SH-SY5Y (cell line): ENCODE data around the gene HTR1B.

ENCODE experiments used
- GATA2 ChIP-seq: IDR thresholded peaks from 2 replicates; pipeline ENCODE4 v1.6.1; 2011; ENCODE audit warnings: mild to moderate bottlenecking, low read depth, low read length
- GATA3 ChIP-seq: IDR thresholded peaks from 2 replicates; pipeline ENCODE4 v1.6.1; 2011; ENCODE audit warnings: low read depth, mild to moderate bottlenecking, low read length, moderate library complexity

HTR1B gene

GRCh38 chr6:77463861-77464494 lies 687 bp upstream of the HTR1B start:
- TF ChIP-seq GATA3 (no peak), GATA2 (no peak)

DNA sequence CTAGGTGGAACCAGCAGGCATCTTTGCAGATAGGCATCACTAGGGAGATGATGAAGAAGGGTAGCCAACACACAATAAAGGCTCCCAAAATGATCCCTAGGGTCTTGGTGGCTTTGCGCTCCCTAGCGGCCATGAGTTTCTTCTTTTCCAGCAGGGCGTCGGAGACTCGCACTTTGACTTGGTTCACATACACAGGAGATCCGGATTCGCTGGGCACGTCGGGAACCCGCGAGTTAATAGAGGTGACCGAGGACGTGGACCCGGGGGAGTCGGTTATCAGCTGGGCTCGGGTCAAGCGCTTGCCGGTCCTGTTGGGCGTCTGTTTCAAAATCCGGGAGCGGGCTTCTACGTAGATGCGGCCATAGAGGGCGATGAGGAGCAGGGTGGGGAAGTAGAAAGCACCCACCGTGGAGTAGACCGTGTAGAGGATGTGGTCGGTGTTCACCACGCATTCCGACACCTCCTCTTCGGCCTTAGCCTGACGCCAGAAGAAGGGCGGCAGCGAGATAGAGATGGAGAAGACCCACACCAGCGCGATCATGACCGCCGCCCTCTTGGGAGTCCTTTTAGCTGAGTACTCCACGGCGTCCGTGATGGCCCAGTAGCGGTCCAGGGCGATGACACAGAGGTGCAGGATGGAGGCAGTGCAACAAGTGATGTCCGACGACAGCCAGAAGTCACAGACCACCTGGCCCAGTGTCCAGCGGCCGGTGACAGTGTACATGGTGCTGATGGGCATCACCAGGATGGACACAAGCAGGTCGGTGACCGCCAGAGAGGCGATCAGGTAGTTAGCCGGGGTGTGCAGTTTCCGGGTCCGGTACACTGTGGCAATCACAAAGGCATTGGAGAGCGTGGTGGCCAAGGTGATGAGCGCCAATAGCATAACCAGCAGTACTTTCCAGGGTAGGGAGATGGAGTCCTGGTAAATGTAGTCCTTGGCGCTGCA lies 658 bp downstream of the HTR1B start:
- TF ChIP-seq GATA2 (no peak), GATA3 (no peak)

- TF ChIP-seq GATA3 = no peak
- no peak for TF ChIP-seq GATA2
Observed at GRCh38 chr6:77461796-77462195, 1.5 kb downstream of the HTR1B start.

- TF ChIP-seq GATA3 (no peak), GATA2 (no peak)
Observed at GRCh38 chr6:77458421-77458820, 4.9 kb downstream of the HTR1B start.

GRCh38 chr6:77457720-77458349 lies 5.5 kb downstream of the HTR1B start:
- TF ChIP-seq GATA3 (no peak), GATA2 (no peak)

DNA sequence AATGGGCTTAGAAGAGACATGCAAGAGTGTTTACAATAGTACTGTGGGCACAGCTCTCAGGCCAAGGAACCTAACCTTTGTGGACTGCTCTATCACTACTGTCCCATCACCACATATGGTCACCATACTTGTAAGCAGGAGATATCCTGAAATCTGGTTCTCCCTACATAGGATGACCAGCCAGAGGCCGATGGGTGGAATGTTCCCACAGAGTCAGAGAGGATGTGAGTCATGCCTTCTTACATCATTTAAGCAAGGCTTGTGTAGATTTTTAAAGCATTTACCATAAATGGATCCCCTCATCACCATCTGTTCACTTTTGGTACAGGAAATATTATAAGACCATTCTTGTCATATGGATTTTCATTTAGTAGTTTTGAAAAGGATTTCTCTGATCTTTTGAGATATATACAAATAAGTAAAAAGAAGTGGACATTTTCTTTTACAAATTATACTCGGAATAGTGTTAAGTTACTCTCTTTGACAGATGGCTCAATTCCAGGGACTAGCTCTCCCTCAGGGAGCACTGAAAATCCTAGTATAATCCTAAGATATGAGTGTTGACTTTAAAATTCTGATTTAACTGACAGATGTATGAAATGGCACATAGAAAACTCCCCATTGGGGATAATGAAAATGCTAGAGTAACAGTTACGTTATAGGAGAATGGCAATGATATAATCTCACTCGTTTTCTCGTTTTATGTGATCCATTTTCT lies 6.6 kb downstream of the HTR1B start:
- no peak for TF ChIP-seq GATA3
- TF ChIP-seq GATA2 = no peak

GRCh38 chr6:77455271-77455670 lies 8.0 kb downstream of the HTR1B start:
- TF ChIP-seq GATA2 (no peak), GATA3 (no peak)

DNA sequence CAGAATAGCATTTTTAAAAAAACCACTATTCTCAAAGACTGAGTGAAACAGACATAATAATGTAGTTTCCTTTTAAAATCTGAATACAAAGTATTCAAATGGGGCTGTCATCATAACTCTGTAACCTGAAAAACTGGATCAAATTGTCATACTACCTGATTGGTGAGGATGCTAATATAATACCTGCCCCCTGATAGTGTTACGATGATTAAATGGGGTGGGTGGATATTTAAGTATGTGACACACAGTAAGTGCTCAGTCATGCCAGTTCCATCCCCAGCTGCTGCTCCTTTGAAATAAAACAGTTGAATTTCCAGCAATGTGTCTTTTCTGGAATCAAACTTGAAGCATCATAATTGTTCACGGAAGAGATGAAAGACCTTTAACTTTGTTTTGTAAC lies 8.9 kb downstream of the HTR1B start:
- no peak for TF ChIP-seq GATA2
- no peak for TF ChIP-seq GATA3

- TF ChIP-seq GATA3 (no peak), GATA2 (no peak)
Observed at GRCh38 chr6:77451466-77451865, 11.8 kb downstream of the HTR1B start.

GRCh38 chr6:77450924-77451323 lies 12.4 kb downstream of the HTR1B start:
- no peak for TF ChIP-seq GATA2
- no peak for TF ChIP-seq GATA3

- TF ChIP-seq GATA3 (no peak), GATA2 (no peak)
Observed at GRCh38 chr6:77448546-77448945, 14.7 kb downstream of the HTR1B start.

- TF ChIP-seq GATA2 = no peak
- TF ChIP-seq GATA3 = no peak
Observed at GRCh38 chr6:77447254-77447653, 16.0 kb downstream of the HTR1B start.

DNA sequence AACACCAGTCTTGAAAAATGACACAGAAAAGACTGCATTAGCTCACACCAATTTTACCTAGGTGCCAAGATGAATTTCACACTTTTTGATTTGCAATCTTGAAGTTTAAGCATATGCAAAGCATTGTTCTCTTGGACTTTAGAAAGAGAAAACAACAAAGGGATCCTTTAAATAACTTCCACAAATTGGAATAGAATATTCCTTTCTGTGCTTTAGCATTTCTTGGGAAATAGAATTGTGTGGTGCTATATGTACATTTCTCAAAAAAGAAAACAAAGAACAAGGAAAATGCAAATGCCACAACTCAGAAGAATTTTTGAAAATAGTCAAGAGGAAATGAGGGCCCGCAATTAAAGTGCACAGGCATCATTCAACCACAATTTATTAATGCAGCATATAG lies 17.0 kb downstream of the HTR1B start:
- TF ChIP-seq GATA2 = no peak
- no peak for TF ChIP-seq GATA3

DNA sequence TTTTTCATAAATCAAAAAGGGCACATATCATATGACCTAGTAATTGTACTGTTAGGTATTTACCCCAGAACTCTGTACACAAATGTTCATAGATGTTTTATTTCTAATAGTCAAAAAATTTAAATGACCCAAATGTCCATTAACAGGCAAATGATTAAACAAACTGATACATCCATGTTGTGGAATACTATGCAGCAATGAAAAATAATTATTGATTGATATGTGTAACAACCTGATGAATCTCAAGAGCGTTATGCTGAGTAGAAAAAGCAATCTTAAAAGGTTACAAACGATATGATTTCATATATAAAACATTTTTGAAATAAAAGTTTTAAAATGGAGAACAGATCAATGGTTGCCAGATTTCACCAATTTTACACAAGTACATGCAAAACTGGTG lies 18.1 kb downstream of the HTR1B start:
- no peak for TF ChIP-seq GATA3
- TF ChIP-seq GATA2 = no peak
